Heart left ventricle (tissue), 13 donors: Measurements from ENCODE around the gene SNCG.

Experiments
- CTCF ChIP-seq, 12 donors: fragments of 200-600 bp; sonication (generic) in 4 of 12; IDR thresholded peaks; one replicate each; pipeline versions ENCODE4 v1.5.0 to v1.8.0; 2018 to 2022; ENCODE audit warnings: antibody characterized with exemption in 12 of 12, mild to moderate bottlenecking in 5 of 12
- POLR2A ChIP-seq, 2 donors: fragments of 450-650 bp; IDR thresholded peaks; one replicate each; pipeline ENCODE4 v1.6.1; 2017; ENCODE audit warnings: antibody characterized with exemption in 2 of 2, mild to moderate bottlenecking in 2 of 2, moderate library complexity in 2 of 2
- donor health status: ischemic (EF 13 %, LVEDD 7.1; RV severe dilation, severe dysfunction).
- donor health status: DM: no; HTN: yes; CAD: no.
- donor health status: DM: no; HTN: no; CAD: no.
- donor health status: ischemic (EF 25% LVEDD 6.9; RV normal size, moderate dysfunction).
- donor health status: ischemic (EF 25% LVEDD 5.7; RV mildly dilated, moderate dysfunction).
- donor health status: ischemic (EF 35%, LVEDD 5.7; RV mildly dilated, moderate dysfunction).
- donor health status: nonischemic (EF 11% LVEDD 7.7; RV severe dilation, severe dysfunction).
- donor health status: DM: yes; HTN: yes; CAD: no.
- donor health status: PGD.
- donor health status: ischemic (EF 29% LVEDD 5.4; RV normal size, mild dysfunction).
- donor health status: nonischemic (EF 23%, LVEDD 6.1; RV moderate dilation, normal function).

DNA sequence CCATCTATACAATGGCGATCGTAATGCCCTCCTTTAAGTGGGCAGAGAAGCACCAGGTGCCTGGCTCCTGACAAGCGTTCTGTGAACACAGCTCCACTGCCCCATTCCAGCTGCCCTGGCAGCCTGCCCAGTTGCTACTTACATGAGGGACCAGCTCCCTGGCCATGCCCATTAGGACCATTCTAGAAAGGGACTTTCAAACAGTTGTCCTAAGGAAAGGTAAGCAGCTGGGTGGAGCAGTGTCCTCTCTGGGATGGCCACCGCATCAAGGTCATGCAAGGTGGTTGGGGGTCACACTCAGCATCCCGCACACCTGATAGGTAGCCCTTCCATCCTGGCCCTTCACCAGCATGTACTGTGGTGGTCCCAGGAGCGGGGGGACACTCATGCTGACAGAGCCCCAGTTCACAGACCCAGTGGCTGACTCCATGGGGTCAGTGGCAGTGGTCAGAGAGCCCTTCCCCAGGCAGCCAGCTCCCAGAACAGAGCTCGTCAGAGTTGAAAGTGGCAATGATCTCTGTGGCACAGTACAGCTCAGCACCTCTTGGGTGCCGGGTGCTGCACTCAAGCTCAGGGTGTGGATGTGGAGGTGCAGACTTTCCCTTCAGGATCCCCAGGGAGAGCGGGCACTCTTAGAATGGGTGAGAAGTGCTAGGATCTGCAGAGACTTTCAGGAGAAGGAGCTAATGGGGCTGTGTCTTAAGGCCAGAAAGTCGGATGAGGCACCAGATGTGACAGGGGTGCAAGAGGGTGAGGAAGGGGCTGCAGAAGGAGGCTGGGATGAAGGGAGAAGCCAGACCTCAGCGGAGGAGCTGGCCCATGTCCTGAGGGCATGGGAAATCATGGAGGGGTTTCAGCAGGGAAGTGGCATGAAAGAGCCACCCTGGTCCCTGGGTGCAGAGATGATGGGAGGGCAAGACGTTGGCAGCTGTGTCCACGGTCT is 11.9 kb upstream of the SNCG start:
- no peak for TF ChIP-seq CTCF (IDR thresholded peaks at IDR 0.05)
- TF ChIP-seq POLR2A (IDR thresholded peaks at IDR 0.05): no peak
